Measurements from ENCODE around the gene SNTB2.

Gene SNTB2

DNA sequence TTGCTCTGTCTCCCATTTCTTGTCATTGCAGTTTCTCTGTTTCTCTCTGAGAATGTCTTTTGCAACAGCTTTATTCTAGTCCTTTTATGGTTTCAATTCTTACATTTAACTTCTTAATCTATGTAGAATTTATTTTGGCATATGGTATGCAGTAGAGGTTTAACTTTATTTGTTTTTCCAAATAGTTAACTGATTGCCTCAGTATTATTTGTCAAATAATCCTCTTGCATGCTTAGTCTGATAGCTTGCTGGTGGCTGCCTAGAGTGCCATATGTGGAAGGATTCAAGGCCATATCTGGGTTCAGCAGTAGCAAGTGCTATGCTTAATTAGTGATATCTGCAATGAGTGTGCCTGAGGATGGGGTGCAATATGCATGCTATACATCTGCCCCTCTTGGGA, 6.9 kb downstream of the SNTB2 start:
- TF ChIP-seq TEAD4 (IDR thresholded peaks at IDR 0.05) (no peak), RAD21 (IDR thresholded peaks at IDR 0.05; ENCODE audit: low read depth) (no peak), EP300 (IDR thresholded peaks at IDR 0.05; ENCODE audit: borderline replicate concordance) (no peak), FOXM1 (IDR thresholded peaks at IDR 0.05; ENCODE audit: borderline replicate concordance, low read depth) (no peak), TCF12 (IDR thresholded peaks at IDR 0.05; ENCODE audit: low read depth) (no peak), CREB1 (IDR thresholded peaks at IDR 0.05; ENCODE audit: low read depth) (no peak), NFIC (IDR thresholded peaks at IDR 0.05) (no peak), ZBTB7A (IDR thresholded peaks at IDR 0.05; ENCODE audit: low read depth) (no peak), CEBPB (IDR thresholded peaks at IDR 0.05) (no peak), YY1 (IDR thresholded peaks at IDR 0.05; ENCODE audit: low read depth) (no peak), EGR1 (IDR thresholded peaks at IDR 0.05) (no peak), TAF1 (IDR thresholded peaks at IDR 0.05; ENCODE audit: low read depth) (no peak)
- TF ChIP-seq, protein P1, sequence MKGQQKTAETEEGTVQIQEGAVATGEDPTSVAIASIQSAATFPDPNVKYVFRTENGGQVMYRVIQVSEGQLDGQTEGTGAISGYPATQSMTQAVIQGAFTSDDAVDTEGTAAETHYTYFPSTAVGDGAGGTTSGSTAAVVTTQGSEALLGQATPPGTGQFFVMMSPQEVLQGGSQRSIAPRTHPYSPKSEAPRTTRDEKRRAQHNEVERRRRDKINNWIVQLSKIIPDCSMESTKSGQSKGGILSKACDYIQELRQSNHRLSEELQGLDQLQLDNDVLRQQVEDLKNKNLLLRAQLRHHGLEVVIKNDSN (IDR thresholded peaks at IDR 0.05), result no peak
- TF ChIP-seq, protein P2, sequence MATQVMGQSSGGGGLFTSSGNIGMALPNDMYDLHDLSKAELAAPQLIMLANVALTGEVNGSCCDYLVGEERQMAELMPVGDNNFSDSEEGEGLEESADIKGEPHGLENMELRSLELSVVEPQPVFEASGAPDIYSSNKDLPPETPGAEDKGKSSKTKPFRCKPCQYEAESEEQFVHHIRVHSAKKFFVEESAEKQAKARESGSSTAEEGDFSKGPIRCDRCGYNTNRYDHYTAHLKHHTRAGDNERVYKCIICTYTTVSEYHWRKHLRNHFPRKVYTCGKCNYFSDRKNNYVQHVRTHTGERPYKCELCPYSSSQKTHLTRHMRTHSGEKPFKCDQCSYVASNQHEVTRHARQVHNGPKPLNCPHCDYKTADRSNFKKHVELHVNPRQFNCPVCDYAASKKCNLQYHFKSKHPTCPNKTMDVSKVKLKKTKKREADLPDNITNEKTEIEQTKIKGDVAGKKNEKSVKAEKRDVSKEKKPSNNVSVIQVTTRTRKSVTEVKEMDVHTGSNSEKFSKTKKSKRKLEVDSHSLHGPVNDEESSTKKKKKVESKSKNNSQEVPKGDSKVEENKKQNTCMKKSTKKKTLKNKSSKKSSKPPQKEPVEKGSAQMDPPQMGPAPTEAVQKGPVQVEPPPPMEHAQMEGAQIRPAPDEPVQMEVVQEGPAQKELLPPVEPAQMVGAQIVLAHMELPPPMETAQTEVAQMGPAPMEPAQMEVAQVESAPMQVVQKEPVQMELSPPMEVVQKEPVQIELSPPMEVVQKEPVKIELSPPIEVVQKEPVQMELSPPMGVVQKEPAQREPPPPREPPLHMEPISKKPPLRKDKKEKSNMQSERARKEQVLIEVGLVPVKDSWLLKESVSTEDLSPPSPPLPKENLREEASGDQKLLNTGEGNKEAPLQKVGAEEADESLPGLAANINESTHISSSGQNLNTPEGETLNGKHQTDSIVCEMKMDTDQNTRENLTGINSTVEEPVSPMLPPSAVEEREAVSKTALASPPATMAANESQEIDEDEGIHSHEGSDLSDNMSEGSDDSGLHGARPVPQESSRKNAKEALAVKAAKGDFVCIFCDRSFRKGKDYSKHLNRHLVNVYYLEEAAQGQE (IDR thresholded peaks at IDR 0.05; ENCODE audit: low read depth), result no peak
- TF ChIP-seq, protein P3, sequence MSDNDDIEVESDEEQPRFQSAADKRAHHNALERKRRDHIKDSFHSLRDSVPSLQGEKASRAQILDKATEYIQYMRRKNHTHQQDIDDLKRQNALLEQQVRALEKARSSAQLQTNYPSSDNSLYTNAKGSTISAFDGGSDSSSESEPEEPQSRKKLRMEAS (IDR thresholded peaks at IDR 0.05), result no peak

DNA sequence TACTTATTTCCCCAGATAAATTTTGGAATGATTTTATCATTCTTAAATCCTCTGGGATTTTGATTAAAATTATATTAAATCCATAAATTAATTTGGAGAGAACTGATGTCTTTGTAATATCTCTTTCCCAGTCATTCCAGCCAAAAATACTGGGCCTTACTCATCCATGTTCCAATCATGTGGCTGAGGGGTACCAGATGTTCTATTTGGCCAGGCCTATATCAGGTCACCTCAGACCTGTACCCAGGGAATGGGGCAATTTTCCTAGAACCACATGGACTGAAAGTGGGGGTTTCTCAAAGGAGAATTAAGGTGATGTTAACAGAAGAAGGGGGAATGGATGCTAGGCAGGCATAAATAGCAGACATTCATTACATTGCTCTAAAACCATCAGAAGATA, 7.5 kb downstream of the SNTB2 start:
- TF ChIP-seq, protein P1 (IDR thresholded peaks at IDR 0.05), result no peak
- TF ChIP-seq CEBPB (IDR thresholded peaks at IDR 0.05), result no peak
- no peak for TF ChIP-seq TEAD4 (IDR thresholded peaks at IDR 0.05)
- no peak for TF ChIP-seq NFIC (IDR thresholded peaks at IDR 0.05)
- no peak for TF ChIP-seq EGR1 (IDR thresholded peaks at IDR 0.05)
- TF ChIP-seq, protein P2 (IDR thresholded peaks at IDR 0.05; ENCODE audit: low read depth), result no peak
- TF ChIP-seq, protein P3 (IDR thresholded peaks at IDR 0.05), result no peak
- TF ChIP-seq FOXM1 (IDR thresholded peaks at IDR 0.05; ENCODE audit: borderline replicate concordance, low read depth), result no peak
- TF ChIP-seq YY1 (IDR thresholded peaks at IDR 0.05; ENCODE audit: low read depth), result no peak
- TF ChIP-seq TCF12 (IDR thresholded peaks at IDR 0.05; ENCODE audit: low read depth), result no peak
- TF ChIP-seq RAD21 (IDR thresholded peaks at IDR 0.05; ENCODE audit: low read depth), result no peak
- TF ChIP-seq CREB1 (IDR thresholded peaks at IDR 0.05; ENCODE audit: low read depth), result no peak
- no peak for TF ChIP-seq EP300 (IDR thresholded peaks at IDR 0.05; ENCODE audit: borderline replicate concordance)
- no peak for TF ChIP-seq ZBTB7A (IDR thresholded peaks at IDR 0.05; ENCODE audit: low read depth)
- TF ChIP-seq TAF1 (IDR thresholded peaks at IDR 0.05; ENCODE audit: low read depth), result no peak

DNA sequence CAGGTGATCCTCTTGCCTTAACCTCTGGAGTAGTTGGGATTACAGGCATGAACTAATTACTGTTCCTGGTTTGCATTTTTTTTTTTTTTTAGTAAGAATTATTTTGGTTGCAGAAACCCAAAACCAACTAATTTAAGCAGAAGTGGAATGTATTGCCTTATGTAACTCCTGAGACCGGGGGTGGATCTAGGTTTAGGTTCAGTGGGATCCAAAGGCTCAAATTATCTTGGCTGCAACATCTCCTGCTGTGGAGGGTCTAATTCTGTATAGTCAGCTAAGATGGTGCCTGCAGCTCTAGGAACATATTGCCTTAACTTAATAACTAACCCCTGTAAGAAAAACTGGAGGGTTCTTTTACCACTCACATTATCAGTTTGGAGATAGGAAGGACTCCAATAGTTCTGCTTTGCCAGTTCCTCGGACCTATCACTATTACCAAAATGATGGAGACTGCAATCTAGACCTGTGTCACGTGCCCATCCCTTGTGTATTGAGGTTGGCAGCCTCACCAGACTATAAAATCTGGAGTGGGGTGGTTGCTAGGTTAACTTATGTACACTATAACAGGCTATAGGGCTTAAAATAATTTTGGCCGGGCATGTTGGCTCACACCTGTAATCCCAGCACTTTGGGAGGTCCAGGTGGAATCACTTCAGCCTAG, 8.5 kb downstream of the SNTB2 start:
- no peak for TF ChIP-seq FOXM1 (IDR thresholded peaks at IDR 0.05; ENCODE audit: borderline replicate concordance, low read depth)
- no peak for TF ChIP-seq TCF12 (IDR thresholded peaks at IDR 0.05; ENCODE audit: low read depth)
- TF ChIP-seq TAF1 (IDR thresholded peaks at IDR 0.05; ENCODE audit: low read depth), result no peak
- no peak for TF ChIP-seq RAD21 (IDR thresholded peaks at IDR 0.05; ENCODE audit: low read depth)
- TF ChIP-seq TEAD4 (IDR thresholded peaks at IDR 0.05), result no peak
- TF ChIP-seq EP300 (IDR thresholded peaks at IDR 0.05; ENCODE audit: borderline replicate concordance), result no peak
- TF ChIP-seq, protein P3 (IDR thresholded peaks at IDR 0.05), result no peak
- TF ChIP-seq ZBTB7A (IDR thresholded peaks at IDR 0.05; ENCODE audit: low read depth), result no peak
- no peak for TF ChIP-seq EGR1 (IDR thresholded peaks at IDR 0.05)
- no peak for TF ChIP-seq NFIC (IDR thresholded peaks at IDR 0.05)
- TF ChIP-seq, protein P2 (IDR thresholded peaks at IDR 0.05; ENCODE audit: low read depth), result no peak
- TF ChIP-seq CEBPB (IDR thresholded peaks at IDR 0.05), result no peak
- TF ChIP-seq, protein P1 (IDR thresholded peaks at IDR 0.05), result no peak
- no peak for TF ChIP-seq YY1 (IDR thresholded peaks at IDR 0.05; ENCODE audit: low read depth)
- TF ChIP-seq CREB1 (IDR thresholded peaks at IDR 0.05; ENCODE audit: low read depth), result no peak

Measured in Ishikawa (cell line).